ENCODE measurements around the gene CHM.
"Not testable (repeated sequence)": the region's sequence is repeated elsewhere in the genome, so short reads cannot be mapped to it uniquely, and the experiment has no call there.

Gene CHM, protein sequence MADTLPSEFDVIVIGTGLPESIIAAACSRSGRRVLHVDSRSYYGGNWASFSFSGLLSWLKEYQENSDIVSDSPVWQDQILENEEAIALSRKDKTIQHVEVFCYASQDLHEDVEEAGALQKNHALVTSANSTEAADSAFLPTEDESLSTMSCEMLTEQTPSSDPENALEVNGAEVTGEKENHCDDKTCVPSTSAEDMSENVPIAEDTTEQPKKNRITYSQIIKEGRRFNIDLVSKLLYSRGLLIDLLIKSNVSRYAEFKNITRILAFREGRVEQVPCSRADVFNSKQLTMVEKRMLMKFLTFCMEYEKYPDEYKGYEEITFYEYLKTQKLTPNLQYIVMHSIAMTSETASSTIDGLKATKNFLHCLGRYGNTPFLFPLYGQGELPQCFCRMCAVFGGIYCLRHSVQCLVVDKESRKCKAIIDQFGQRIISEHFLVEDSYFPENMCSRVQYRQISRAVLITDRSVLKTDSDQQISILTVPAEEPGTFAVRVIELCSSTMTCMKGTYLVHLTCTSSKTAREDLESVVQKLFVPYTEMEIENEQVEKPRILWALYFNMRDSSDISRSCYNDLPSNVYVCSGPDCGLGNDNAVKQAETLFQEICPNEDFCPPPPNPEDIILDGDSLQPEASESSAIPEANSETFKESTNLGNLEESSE

DNA sequence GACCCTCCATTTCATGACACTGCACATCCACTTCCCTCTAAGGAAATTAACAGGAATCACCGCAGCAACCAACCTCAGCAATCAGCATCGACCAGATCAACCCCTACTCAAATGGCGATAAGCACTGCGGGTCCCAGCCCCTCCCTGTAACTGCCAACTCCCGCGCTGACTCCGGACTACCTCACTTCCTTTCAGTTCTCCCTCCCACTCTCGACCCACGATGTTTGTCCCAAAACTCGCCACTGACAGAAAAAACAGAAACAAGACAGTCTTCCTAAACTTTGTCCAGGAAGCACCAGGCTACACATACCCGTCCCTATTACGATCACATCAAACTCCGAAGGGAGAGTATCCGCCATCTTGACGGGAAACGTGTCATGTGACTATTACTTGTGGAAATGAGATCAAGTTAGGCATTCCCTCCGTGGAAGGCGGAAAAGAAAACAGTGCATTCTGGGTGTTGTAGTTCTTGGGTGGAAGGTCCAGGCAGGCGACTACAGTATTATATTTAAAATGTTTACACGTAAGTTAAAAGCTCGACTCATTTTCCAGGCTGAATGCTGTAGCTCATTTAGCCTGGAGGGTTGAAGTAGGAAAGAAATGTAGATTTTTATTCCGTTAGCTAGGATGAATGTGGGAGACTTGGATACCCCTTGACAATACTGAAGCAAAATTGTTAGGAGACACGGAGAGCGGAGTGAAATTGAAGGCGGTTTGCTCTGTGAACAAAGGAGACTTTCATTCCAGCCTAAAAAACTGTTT is at the start of gene CHM:
Gene CHM, minus strand, starts transcription at position 385 of the 762 bp plus-strand sequence. Its CDS starts 26 bp downstream, at position 359.
- peak within 1 kb of the TSS; percentile 58 to 92 (median 82) for H3K27ac ChIP-seq
- peak within 1 kb of the TSS; percentile 42 to 52 (median 46) for H3K4me3 ChIP-seq

DNA sequence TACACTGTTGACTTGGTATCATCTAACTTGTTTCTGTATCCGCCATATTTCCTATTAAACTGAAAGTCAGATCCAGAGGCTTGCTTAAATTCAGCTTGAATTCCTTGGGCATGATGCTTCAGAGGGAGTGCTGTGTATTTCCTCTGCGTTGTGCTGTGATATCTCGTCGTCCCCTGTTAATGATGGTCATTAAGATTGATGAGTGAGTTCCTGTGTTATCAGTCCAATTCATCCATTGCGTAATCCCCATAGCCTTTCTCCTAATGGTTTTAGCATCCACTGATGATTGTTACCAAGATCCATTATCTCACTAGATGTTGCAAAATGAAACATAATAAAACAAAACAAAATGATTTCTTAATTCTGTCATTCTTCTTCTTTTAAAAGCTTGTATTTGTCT is 31.3 kb upstream of the CHM start:
- Histone ChIP-seq H3K27ac (no peak overlapping the region), H3K4me3 (no peak overlapping the region)

DNA sequence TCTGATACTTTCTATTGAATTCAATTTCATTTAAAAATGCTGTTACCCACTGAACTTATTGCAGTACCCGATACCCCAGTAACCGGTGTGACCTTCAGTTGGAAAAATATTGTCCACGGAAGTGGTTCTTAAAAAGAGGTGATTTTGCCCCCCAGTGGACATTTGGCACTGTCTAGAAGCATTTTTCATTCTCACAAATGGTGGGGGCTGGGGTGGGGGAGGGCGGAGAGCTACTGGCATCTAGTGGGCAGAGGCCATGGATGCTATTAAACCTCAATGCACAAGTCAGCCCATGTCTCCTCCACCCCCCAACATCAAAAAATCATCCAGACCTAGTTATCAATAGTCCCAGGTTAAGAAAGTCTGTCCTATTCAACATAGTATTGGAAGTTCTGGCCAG is 19.6 kb upstream of the CHM start:
- H3K4me3 ChIP-seq = no peak overlapping the region
- H3K27ac ChIP-seq = no peak overlapping the region

DNA sequence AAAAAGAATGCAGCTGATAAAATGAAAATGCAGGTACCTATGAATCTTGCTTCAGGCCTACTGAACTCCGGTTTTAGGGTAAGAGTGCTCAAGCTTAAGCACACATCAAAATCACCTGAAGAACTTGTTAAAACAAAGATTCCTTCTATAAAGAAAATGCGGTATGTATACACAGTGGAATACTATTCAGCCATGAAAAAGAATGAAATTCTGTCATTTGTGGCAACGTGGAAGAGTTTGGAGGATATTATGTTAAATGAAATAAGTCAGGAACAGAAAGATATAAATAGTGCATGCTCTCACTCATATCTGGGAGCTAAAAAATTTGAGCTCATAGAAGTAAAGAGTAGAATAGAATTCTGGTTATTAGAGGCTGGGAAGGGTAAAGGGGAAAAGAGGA is 14.0 kb upstream of the CHM start:
- Histone ChIP-seq H3K4me3 (no peak overlapping the region), H3K27ac (no peak overlapping the region)

DNA sequence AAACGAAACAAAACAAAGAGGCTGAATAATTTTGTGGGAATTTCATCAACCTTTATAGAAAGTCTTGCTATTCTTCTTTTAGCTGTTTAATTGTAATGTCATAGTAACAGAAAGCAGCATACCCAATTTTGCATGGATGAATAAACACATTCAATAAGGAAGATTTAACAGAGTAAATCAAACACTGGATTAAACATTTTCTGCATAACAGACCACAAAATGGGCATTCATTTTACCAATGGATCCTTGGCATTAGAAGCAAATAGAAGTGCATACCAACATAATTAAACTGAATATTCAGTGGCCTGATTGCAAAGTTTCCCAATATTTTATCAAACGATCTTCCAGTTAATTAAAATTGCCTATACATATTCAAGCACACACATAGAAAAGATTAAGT is 4.4 kb upstream of the CHM start:
- Histone ChIP-seq H3K27ac (no peak overlapping the region), H3K4me3 (no peak overlapping the region)

DNA sequence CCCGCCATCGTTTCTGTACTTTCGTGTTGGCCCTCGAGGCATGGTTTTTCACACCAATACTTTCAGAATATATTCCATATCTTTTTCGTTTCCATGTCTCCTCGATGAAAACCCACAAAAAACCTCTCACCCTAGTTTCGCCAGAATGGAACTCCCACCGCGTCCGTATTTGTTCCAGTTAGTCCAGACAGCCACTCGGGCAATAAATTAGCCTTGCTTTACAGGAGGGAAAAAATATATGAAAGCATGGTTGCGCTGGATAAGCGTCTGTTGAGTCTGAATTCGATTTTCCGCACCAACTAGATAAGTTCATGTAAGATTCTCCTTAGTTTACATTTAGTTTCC is 550 bp upstream of the CHM start:
- peak overlapping the region; percentile 42 to 52 (median 46) for H3K4me3 ChIP-seq
- H3K27ac ChIP-seq = peak overlapping the region in 9 of 21 experiments; percentile 12 to 92 (median 81)

DNA sequence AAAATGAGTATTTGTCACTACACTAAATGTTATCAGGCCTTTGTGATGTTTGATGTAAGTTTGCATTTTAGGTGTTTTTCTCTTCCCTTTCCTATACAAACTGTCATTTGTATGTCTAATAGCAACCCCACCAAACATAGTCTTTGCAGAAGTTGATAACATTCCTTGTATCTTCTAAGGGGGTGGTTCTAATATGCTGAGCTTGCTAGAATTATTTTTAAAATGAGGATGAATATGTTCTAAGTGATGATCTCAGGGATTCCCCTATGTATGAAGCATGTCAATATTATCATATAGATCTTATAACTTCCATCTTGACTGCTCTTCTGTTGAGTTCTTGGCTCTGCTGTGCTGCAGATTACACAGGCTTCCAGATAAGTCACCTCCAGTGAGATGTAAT is 3.1 kb downstream of the CHM start:
- Histone ChIP-seq H3K27ac (no peak overlapping the region), H3K4me3 (no peak overlapping the region)

DNA sequence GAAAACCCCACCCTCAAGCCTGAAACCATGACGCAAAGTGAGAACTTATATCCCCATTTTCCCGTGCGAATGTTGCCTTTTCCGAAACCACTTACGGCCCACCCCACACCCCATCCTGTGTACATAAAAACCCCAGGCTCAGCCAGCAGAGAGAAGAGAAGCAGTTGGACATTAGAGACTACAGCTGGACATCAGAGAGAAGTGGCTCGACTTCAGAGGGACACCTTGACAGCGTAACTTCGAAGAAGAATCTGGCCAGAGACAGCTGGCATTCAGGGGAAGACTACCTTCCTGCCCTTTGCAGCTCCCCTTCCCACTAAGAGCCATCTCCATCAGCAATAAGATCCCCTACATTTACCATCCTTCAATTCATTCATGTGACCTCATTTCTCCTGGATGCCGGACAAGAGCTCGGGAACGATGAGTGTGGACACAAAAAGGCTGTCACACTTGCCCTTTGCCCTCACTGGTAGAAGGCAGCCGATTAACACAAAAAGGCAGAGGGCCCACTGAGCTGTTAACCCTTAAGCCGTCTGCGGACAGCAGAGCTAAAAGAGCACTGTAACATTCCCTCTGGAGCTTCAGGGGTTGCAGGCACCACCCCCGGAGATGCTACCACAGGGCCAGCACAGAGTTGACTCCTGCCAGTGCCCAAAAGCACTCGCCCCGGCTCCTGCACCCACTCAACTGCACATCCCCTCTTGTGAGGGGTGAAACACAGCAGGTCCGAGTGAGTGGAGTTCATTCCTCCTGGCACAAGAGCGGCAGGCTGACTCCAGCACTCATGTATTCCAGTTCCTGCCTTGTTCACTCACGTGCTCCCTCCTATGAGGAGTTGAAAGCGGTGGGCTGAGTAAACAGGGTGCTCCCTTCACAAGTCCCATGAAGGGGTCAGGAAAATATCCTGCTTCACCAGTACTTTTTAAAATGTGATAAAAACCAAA is 7.5 kb downstream of the CHM start:
- no peak overlapping the region for H3K4me3 ChIP-seq
- H3K27ac ChIP-seq = no peak overlapping the region

DNA sequence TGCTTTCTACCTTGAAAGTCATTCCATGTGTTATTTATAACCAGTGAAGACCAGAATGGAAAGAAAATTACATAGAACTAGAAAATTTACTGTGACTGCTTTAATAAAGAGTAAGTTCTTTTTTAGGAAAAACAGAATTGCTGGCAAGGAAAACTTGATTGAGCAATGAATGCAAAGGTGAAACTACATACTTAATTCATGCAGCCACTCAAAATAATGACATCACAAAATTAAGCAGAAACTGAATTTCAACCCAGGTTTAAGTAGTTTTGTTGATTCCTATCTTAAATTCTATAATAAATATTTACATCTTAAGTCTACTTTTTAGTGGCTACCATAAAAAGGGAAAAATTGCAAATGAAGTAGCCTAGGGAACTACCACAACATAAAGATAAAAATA is 14.0 kb downstream of the CHM start:
- Histone ChIP-seq H3K27ac (no peak overlapping the region), H3K4me3 (no peak overlapping the region)

DNA sequence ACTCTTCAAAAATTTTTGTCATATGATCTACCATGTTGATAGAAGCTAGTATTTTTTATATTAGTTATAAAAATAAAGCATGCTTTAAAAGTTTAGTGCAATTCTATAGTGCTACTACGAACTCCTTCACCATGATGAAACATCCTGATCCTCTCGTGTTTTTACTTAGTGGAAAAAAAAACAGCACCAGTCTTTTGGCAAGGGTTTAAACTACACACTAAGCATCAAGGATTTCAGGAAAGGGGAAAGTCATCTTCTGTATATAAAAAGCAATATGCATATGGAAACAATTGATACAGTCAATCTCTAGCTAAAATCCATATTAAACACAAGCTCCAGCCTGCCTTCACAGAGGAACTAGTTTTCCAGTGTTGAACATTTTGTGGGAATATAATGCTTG is 18.7 kb downstream of the CHM start:
- H3K27ac ChIP-seq = no peak overlapping the region
- H3K4me3 ChIP-seq = no peak overlapping the region

DNA sequence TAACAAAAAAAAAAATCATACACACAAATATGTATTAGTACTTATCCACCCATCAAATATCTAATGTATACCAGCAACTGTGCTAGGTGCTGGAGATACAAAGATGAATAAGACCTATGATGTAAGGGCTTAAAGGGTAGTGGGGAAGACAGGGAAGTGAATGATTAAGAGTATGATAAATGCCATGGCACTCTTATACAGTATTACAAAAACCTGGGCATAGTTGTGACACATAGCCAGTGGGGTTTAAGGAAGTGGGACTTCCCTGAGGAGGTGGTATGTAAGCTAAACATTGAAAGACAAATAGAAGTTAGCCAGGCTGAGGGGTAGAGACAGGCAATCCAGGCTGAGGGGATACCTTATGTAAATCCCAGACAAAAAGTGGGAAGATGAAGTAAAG is 23.5 kb downstream of the CHM start:
- no peak overlapping the region for H3K4me3 ChIP-seq

DNA sequence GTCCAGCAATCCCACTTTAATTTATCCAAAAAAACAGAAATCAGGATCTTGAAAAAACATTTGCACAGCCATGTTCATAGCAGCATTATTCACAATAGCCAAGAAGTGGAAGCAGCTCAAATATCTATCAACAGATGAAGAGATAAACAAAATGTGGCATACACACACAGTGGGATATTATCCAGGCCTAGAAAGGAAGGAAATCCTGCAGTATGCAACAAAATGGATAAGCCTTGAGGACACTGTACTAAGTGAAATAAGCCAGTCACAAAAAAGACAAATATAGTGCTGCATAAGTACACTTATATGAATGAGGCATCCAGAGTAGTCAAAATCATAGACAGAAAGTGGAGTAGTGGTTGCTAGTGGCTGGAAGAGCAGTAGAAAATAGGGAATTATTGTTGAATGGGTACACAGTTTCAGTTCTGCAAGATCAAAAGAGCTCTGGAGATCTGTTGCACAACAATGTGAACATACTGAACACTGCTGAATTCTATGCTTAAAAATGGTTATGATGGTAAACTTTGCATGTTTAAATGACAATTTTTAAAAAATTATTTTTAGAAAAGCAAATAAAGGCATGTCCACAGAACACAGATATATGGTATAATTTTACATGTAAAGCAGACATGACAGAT is 25.6 kb downstream of the CHM start:
- Histone ChIP-seq H3K4me3 (no peak overlapping the region), H3K27ac (no peak overlapping the region)

More for the DNA sequence above, 23.5 kb downstream of the CHM start:
- H3K27ac ChIP-seq = no peak overlapping the region

DNA sequence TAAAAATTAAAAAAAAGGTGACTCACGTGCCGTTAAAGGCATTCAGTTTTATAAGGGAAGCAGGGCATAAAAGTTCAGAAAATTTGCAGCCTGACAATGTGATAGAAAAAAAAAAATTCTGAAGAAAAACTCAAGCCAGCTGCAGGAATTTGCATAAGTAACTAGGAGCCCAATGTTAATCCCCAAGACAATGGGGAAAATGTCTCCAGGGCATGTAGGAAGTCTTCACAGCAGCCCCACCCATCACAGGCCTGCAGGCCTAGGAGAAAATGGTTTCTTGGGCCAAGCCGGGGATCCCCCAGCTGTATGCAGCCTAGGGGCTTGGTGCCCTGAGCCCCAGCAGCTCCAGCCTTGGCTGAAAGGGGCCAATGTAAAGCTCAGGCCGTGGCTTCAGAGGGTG is 31.2 kb downstream of the CHM start:
- H3K4me3 ChIP-seq = no peak overlapping the region
- no peak overlapping the region for H3K27ac ChIP-seq

DNA sequence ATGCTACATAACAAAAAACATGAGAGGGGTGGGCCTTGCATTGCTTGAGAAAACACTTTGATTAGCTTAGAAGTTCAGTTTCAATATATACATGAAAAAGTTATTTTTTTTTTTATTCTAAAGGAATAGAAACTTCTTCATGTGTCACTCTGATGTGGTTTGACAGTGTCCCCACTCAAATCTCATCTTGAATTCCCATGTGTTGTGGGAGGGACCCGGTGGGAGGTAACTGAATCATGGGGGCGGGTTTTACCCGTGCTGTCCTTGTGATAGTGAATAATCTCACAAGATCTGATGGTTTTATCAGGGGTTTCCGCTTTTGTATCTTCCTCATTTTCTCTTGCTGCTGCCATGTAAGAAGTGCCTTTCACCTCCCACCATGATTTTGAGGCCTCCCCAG is 32.4 kb downstream of the CHM start:
- not testable (repeated sequence) for H3K4me3 ChIP-seq, H3K27ac ChIP-seq

DNA sequence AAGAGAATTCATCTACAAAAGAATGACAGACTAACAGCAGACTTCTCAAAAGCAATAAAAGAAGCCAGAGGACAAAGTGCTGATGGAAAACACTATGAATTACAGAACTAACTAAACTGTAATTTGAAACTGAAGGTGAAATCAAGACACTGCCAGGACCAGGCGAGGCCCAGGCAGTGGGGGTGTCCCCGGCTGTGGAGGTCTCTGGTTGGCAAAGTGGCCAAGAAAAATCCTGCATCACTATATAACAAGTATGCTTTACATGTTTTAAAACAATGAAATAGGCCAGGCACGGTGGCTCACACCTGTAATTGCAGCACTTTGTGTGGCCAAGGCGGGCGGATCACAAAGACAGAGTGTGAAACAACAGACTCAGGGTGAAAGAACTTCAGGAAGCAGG is 32.9 kb downstream of the CHM start:
- H3K27ac ChIP-seq = no peak overlapping the region
- H3K4me3 ChIP-seq = no peak overlapping the region

DNA sequence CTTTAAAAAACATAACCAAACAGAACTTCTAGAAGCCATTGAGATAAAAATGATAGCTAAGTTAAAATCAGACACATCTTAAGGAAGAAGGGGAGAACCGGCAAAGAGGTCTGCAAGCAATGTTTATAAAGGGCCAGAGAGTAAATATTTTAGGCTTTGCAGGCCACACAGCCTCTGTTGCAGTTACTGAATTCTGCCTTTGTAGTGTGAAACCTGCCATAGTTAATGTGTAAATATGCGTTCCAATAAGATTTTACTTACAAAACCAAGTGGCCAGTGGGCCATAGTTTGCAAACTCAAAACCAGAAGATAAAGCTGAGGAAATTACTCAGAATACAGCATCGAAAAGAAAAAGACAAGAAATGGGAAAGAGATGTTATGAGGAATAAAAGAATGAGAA is 33.6 kb downstream of the CHM start:
- Histone ChIP-seq H3K4me3 (no peak overlapping the region), H3K27ac (no peak overlapping the region)

DNA sequence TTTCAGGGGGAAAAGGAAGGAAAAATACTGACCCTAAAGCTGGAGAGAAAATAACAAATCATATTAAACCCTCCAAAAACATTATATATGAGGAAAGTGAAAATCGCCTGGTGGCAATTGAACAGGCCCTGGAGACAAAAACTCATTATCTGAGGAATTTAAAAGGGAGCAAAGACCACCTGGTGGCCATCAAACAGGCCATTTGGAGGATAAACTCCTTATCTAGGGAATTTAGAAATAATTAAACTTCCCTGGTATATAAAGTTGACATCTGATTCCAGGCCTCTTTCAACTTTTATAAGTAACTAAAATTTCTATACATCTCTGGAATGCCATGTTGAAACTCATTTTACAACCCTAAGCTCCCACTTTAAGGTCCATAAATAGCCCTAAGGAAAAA is 35.2 kb downstream of the CHM start:
- no peak overlapping the region for H3K4me3 ChIP-seq
- no peak overlapping the region for H3K27ac ChIP-seq

DNA sequence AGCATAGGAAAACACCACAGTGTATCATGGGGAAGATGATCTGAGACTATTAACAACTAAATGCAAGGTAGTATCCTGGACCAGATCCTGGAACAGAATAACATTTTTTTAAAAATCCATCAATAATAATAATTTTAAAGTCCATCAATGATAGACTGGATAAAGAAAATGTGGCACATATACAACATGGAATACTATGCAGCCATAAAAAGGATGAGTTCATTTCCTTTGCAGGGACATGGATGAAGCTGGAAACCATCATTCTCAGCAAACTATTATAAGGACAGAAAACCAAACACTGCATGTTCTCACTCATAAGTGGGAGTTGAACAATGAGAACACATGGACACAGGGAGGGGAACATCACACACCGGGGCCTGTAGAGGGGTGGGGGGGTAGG is 37.6 kb downstream of the CHM start:
- not testable (repeated sequence) for H3K27ac ChIP-seq, H3K4me3 ChIP-seq

DNA sequence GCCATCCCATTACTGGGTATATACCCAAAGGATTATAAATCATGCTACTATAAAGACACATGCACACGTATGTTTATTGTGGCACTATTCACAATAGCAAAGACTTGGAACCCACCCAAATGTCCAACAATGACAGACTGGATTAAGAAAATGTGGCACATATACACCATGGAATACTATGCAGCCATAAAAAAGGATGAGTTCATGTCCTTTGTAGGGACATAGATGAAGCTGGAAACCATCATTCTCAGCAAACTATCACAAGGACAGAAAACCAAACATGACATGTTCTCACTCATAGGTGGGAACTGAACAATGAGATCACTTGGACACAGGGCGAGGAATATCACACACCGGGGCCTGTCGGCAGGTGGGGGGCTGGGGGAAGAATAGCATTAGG is 39.5 kb downstream of the CHM start:
- H3K27ac ChIP-seq, H3K4me3 ChIP-seq: not testable (repeated sequence)
